Endodermal cell (in vitro differentiated cells): Measurements from ENCODE around the gene C11orf21. TPM values are rescaled to one million over a fixed set of nuclear protein-coding genes. Genes with fewer than 3 reads are reported as not detected.

Experiments used
- DNase-seq: peaks from one replicate; pipeline ENCODE4 v3.0.0-alpha.2; 2017
- H3K27ac ChIP-seq: 2 replicates; pipeline ENCODE4 v1.5.1; 2013; ENCODE audit warnings: mild to moderate bottlenecking, low read depth, low read length, moderate library complexity
- H3K27me3 ChIP-seq: 2 replicates; pipeline ENCODE4 v1.6.1; 2013; ENCODE audit warnings: mild to moderate bottlenecking, low read length, moderate library complexity; ENCODE audit not compliant: insufficient read depth, control insufficient read depth, poor library complexity, severe bottlenecking
- H3K36me3 ChIP-seq: 2 replicates; pipeline ENCODE4 v1.7.0; 2013; ENCODE audit warnings: mild to moderate bottlenecking, low read length, moderate library complexity; ENCODE audit not compliant: control insufficient read depth, insufficient read depth
- H3K4me1 ChIP-seq: one replicate; pipeline ENCODE4 v1.7.0; 2013; ENCODE audit warnings: low read length; ENCODE audit not compliant: control insufficient read depth, insufficient read depth
- H3K4me3 ChIP-seq: 2 replicates; pipeline ENCODE4 v1.5.1; 2013; ENCODE audit warnings: mild to moderate bottlenecking, low read length, moderate library complexity
- H3K9ac ChIP-seq: 2 replicates; pipeline ENCODE4 v1.6.1; 2013; ENCODE audit warnings: mild to moderate bottlenecking, low read length, moderate library complexity; ENCODE audit not compliant: poor library complexity, severe bottlenecking; ENCODE audit errors: extremely low read depth
- H3K9me3 ChIP-seq: 2 replicates; pipeline ENCODE4 v1.6.1; 2013; ENCODE audit warnings: mild to moderate bottlenecking, low read length, moderate library complexity; ENCODE audit not compliant: control insufficient read depth
- H3K27ac Mint-ChIP-seq: 2 replicates; pipeline ENCODE4 v1.8.0; 2020; ENCODE audit warnings: mixed read lengths
- H3K27me3 Mint-ChIP-seq: 2 replicates; pipeline ENCODE4 v1.8.0; 2021; ENCODE audit warnings: mild to moderate bottlenecking, mixed read lengths; ENCODE audit not compliant: insufficient read depth
- H3K36me3 Mint-ChIP-seq: 2 replicates; pipeline ENCODE4 v1.8.0; 2020; ENCODE audit warnings: low read depth, mixed read lengths
- H3K4me1 Mint-ChIP-seq: 2 replicates; pipeline ENCODE4 v1.8.0; 2020; ENCODE audit warnings: mixed read lengths
- H3K4me3 Mint-ChIP-seq: 2 replicates; pipeline ENCODE4 v1.8.0; 2020; ENCODE audit warnings: mild to moderate bottlenecking, moderate library complexity, mixed read lengths
- H3K9me3 Mint-ChIP-seq: 2 replicates; pipeline ENCODE4 v1.8.0; 2020; ENCODE audit warnings: mild to moderate bottlenecking, mixed read lengths
- CTCF ChIP-seq: fragments of 200-600 bp; sonication (generic); conservative IDR thresholded peaks from 2 replicates; pipeline ENCODE4 v1.5.0; 2021; ENCODE audit warnings: antibody characterized with exemption, mild to moderate bottlenecking
- WGBS, 2 experiments: methylation state at CpG; one replicate each; pipeline versions ENCODE4 v1.1.5 to v1.1.7; 2013; ENCODE audit warnings: missing lambda C conversion rate in 2 of 2, mixed read lengths in 1 of 2; ENCODE audit not compliant: insufficient coverage in 1 of 2, insufficient read length in 1 of 2; 5-methylcytosine and 5-hydroxymethylcytosine counted together
- total RNA-seq, 2 donors: library from RNA; stranded (reverse); fragmentation: NEBNext Ultra II Directional in 1 of 2; extraction: Animal tissue kit (Norgen Biotek cat#: 25700) in 1 of 2; gene quantifications; 2 replicates in 1 of 2; 3 replicates in 1 of 2; pipeline ENCODE4 v1.2.1, GENCODE V29; 2021

Gene C11orf21
- total RNA-seq, 2 donors from 2014 or later, result 0.20 TPM; not detected in 1

GRCh38 chr11:2327032-2327431 is 25.3 kb upstream of the C11orf21 start:
- Histone ChIP-seq H3K4me1 (no peaks in the 10 kb centered on the region), H3K27me3 (no peaks in the 10 kb centered on the region), H3K27ac (no peak overlapping the region), H3K9me3 (peaks cover 9% of the 10 kb centered on the region), H3K36me3 (no peaks in the 10 kb centered on the region), H3K4me3 (no peak overlapping the region), H3K9ac (no peak overlapping the region)
- H3K9me3 Mint-ChIP-seq, result peaks cover 37% of the 10 kb centered on the region
- DNase-seq, result no peak
- no peak overlapping the region for H3K4me3 Mint-ChIP-seq
- peaks cover 31% of the 10 kb centered on the region for H3K27me3 Mint-ChIP-seq
- H3K4me1 Mint-ChIP-seq, result no peaks in the 10 kb centered on the region
- no peak overlapping the region for H3K27ac Mint-ChIP-seq
- H3K36me3 Mint-ChIP-seq, result peaks cover 10% of the 10 kb centered on the region
- 91 to 92% methylated on average over 10 to 11 of the region's 11 CpGs for WGBS, 2 experiments
- no peak for TF ChIP-seq CTCF

GRCh38 chr11:2325719-2326118 is 24.0 kb upstream of the C11orf21 start:
- H3K27me3 Mint-ChIP-seq, result peaks cover 38% of the 10 kb centered on the region
- H3K36me3 ChIP-seq, result no peaks in the 10 kb centered on the region
- peaks cover 26% of the 10 kb centered on the region for H3K9me3 Mint-ChIP-seq
- WGBS, 2 experiments, result 82 to 90% methylated on average over 2 of the region's 2 CpGs
- H3K4me1 Mint-ChIP-seq, result no peaks in the 10 kb centered on the region
- no peak for DNase-seq
- no peak overlapping the region for H3K4me3 Mint-ChIP-seq
- no peak for TF ChIP-seq CTCF
- peaks cover 8% of the 10 kb centered on the region for H3K27me3 ChIP-seq
- H3K4me3 ChIP-seq, result no peak overlapping the region
- H3K27ac ChIP-seq, result no peak overlapping the region
- H3K27ac Mint-ChIP-seq, result no peak overlapping the region
- H3K9ac ChIP-seq, result no peak overlapping the region
- peaks cover 4% of the 10 kb centered on the region for H3K36me3 Mint-ChIP-seq
- H3K4me1 ChIP-seq, result no peaks in the 10 kb centered on the region
- peaks cover 7% of the 10 kb centered on the region for H3K9me3 ChIP-seq

- no peak overlapping the region for H3K4me3 Mint-ChIP-seq
- no peak overlapping the region for H3K27ac Mint-ChIP-seq
- peaks cover 20% of the 10 kb centered on the region for H3K9me3 Mint-ChIP-seq
- Histone ChIP-seq H3K9me3 (peaks cover 4% of the 10 kb centered on the region), H3K36me3 (no peaks in the 10 kb centered on the region), H3K4me3 (no peak overlapping the region), H3K4me1 (no peaks in the 10 kb centered on the region), H3K27me3 (peaks cover 8% of the 10 kb centered on the region), H3K27ac (no peak overlapping the region), H3K9ac (no peak overlapping the region)
- H3K4me1 Mint-ChIP-seq, result no peaks in the 10 kb centered on the region
- peaks cover 3% of the 10 kb centered on the region for H3K36me3 Mint-ChIP-seq
- H3K27me3 Mint-ChIP-seq, result peaks cover 38% of the 10 kb centered on the region
- no peak for DNase-seq
- no peak for TF ChIP-seq CTCF
- 84 to 93% methylated on average over 3 to 4 of the region's 4 CpGs for WGBS, 2 experiments
Measured at GRCh38 chr11:2325123-2325522, 23.4 kb upstream of the C11orf21 start.
